Vagina (tissue), 2 donors: ENCODE results near the gene FAM161B.

ENCODE experiments used
- CTCF ChIP-seq, 3 experiments: fragments of 450-650 bp in 2 of 3; fragments of 200-600 bp in 1 of 3; sonication (generic) in 1 of 3; IDR thresholded peaks; one replicate each; pipeline ENCODE4 v1.5.1; 2017 to 2019; ENCODE audit warnings: antibody characterized with exemption in 3 of 3, mild to moderate bottlenecking in 2 of 3, moderate library complexity in 2 of 3
- POLR2AphosphoS5 ChIP-seq, 2 donors: sonication (generic); formaldehyde crosslinking; IDR thresholded peaks; one replicate each; pipeline ENCODE4 v1.9.0; 2017; ENCODE audit warnings: antibody characterized with exemption in 2 of 2, mild to moderate bottlenecking in 2 of 2, low read depth in 1 of 2; ENCODE audit not compliant: insufficient read depth in 1 of 2

- TF ChIP-seq CTCF (IDR thresholded peaks at IDR 0.05), result no peak
- no peak for TF ChIP-seq POLR2AphosphoS5 (IDR thresholded peaks at IDR 0.05; ENCODE audit: insufficient read depth in 1 of 2, low read depth in 1 of 2)
These were observed 12.9 kb downstream of the FAM161B start for GRCh38 chr14:73937012-73937411.
